PFSK-1 (cell line): ENCODE data around the gene MYO7B.

Experiments
- FOXP2 ChIP-seq: optimal IDR thresholded peaks from 2 replicates; pipeline ENCODE3; 2011; ENCODE audit warnings: borderline replicate concordance, control low read depth, inconsistent platforms; ENCODE audit not compliant: insufficient read depth; ENCODE audit errors: extremely low read length, extremely low read depth
- REST ChIP-seq, 2 experiments: IDR thresholded peaks; 2 replicates each; pipeline versions ENCODE4 v1.6.1 to v1.8.0; 2011 to 2012; ENCODE audit warnings: low read depth in 2 of 2, low read length in 2 of 2, control low read depth in 1 of 2, inconsistent platforms in 1 of 2, mild to moderate bottlenecking in 1 of 2, moderate library complexity in 1 of 2; ENCODE audit not compliant: insufficient read depth in 1 of 2
- SIN3A ChIP-seq: IDR thresholded peaks from 2 replicates; pipeline ENCODE4 v1.6.1; 2012; ENCODE audit warnings: mild to moderate bottlenecking, low read length, moderate library complexity, borderline replicate concordance; ENCODE audit not compliant: insufficient read depth
- TAF1 ChIP-seq: IDR thresholded peaks from 2 replicates; pipeline ENCODE4 v1.6.1; 2012; ENCODE audit warnings: low read length, control low read depth, borderline replicate concordance; ENCODE audit not compliant: insufficient read depth

- no peak for TF ChIP-seq TAF1
- TF ChIP-seq REST (IDR thresholded peaks at IDR 0.05; ENCODE audit: insufficient read depth in 1 of 2, low read depth in 2 of 2, low read length in 2 of 2), result no peak
- no peak for TF ChIP-seq FOXP2
- TF ChIP-seq SIN3A, result no peak
Observed at GRCh38 chr2:127619877-127620705, 84.6 kb downstream of the MYO7B start.
